Stimulated activated CD4-positive, alpha-beta T cell treated with anti-CD3 and anti-CD28 coated beads, Interleukin-1b, Interleukin-23, amount 100 ng/mL, for 48 hours (primary cell): ENCODE results near the gene NR6A1.
"Not testable (repeated sequence)": the region's sequence is repeated elsewhere in the genome, so short reads cannot be mapped to it uniquely, and the experiment has no call there.

Experiments
- DNase-seq: peaks from one replicate; pipeline ENCODE4 v3.0.0-alpha.2; 2020

NR6A1 gene

GRCh38 chr9:124645274-124645673, 125.8 kb downstream of the NR6A1 start:
- DNase-seq = no peak

GRCh38 chr9:124639637-124640036, 131.5 kb downstream of the NR6A1 start:
- DNase-seq = no peak

- DNase-seq = peak; percentile 25
Measured at GRCh38 chr9:124635285-124635684, 135.8 kb downstream of the NR6A1 start.

DNA sequence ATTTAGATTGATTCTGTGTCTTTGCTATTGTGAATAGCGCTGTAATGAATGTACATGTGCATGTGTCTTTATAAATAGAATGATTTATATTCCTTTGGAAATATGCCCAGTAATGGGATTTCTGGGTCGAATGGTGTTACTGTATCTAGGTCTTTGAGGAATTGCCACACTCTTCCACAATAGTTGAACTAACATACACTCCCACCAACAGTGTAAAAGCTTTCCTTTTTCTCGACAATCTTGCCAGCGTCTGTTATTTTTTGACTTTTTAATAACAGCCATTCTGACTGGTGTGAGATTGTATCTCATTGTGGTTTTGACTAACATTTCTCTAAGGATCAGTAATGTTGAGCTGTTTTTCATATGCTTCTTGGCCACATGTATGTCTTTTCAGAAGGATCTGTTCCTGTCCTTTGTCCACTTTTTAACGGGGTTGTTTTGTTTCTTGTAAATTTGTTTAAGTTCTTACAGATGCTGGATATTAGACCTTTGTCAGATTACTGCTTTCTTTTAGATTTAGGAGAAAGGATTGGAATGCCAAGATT, 139.0 kb downstream of the NR6A1 start:
- DNase-seq = no peak

DNA sequence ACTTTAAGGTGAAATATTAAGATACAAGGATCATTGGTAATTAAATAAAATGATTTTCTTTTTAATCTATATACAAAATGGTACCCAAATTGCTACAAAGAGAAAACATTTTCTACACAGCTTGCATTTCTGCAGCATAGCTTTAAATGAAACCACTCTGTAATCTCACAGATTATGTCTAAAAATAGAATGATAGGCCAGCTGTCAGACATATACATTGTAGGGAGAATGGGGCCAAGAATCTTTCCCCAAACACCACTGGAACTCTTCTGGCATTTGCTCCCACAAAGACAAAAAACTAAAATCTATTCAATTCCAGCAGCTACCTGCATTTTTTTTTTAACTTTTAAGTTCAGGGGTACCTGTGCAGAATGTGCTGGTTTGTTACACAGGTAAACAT, 139.8 kb downstream of the NR6A1 start:
- no peak for DNase-seq

- no peak for DNase-seq
Measured at GRCh38 chr9:124629600-124629999, 141.5 kb downstream of the NR6A1 start.

GRCh38 chr9:124628741-124629140, 142.4 kb downstream of the NR6A1 start:
- DNase-seq = no peak

GRCh38 chr9:124626276-124626675, 144.8 kb downstream of the NR6A1 start:
- DNase-seq = no peak

DNA sequence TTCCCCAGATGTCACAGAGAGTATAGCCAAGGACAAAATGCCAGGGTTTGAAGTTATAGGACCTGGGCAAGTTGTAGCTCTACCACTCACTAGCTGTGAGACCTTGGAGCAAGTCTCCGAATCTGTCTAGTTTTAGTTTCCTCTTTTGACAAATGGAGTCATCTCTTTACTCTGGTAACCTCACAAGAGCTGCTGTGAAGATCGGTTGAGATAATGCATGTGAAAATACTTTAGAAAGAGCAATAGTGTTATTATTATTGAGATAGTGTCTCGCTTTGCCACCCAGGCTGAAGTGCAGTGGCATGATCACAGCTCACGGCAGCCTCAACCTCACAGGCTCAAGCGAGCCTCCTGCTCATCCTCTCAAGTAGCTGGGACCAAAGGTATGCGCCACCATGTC, 146.0 kb downstream of the NR6A1 start:
- DNase-seq = no peak

- no peak for DNase-seq
Measured at GRCh38 chr9:124624735-124624992, 146.4 kb downstream of the NR6A1 start.

DNA sequence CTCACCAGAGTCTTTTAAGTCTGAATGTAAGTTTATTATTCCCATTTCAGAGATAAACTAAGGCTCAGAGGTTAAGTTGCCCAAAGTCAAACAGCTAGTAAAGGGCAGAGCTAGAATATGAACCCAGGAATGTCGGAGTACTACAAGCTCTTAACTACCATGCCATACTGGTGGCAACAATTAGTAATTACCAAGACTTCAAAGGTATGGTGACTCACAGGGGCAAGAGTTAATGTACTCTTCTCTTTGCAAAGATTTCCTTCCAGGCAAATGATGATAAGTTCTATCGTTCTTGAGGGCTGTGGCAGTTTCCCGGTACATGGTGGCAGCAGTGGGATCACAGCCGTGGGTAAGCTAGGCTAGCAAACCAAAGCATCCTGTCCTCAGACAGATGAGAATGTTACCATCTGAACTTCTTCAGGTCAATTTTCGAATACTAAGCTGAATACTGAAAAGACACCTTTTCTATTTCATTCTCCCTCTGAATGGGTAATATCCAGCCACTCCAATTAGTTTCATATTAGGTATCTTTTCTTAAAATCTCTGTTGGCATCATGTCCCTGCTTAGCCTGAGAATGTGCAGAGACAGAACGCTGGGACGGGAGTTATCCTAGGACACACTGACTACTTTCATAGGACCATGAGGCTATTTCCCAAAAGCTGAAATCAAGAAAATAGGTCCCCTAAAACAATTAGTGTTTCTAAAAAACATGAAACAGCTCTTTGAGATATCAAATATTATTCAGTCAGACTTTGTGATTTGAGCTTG, 147.0 kb downstream of the NR6A1 start:
- no peak for DNase-seq

GRCh38 chr9:124622882-124623281, 148.2 kb downstream of the NR6A1 start:
- no peak for DNase-seq

- DNase-seq = no peak
Measured at GRCh38 chr9:124621371-124622328, 149.5 kb downstream of the NR6A1 start.

DNA sequence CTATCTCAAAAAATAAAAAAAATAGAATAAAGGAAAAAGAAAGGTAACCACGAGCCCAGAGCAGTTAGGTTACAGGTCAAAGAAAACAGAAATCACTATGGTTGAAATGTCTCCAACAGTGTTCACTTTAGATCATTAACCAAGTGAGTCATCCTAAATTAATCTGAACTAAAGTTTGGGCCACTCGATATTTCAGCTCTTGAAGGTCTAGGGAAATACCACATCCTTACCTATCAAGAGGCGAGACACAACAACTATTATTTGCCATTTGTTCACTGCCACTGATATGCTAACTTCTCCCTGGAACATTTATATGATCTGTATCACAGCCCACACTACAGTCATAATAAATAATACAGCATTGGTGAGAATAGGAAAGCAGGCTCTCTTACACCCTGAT, 152.6 kb downstream of the NR6A1 start:
- DNase-seq = no peak

- peak; percentile 70 for DNase-seq
Measured at GRCh38 chr9:124617477-124618141, 153.5 kb downstream of the NR6A1 start.

- DNase-seq = no peak
Measured at GRCh38 chr9:124616961-124617360, 154.2 kb downstream of the NR6A1 start.

DNA sequence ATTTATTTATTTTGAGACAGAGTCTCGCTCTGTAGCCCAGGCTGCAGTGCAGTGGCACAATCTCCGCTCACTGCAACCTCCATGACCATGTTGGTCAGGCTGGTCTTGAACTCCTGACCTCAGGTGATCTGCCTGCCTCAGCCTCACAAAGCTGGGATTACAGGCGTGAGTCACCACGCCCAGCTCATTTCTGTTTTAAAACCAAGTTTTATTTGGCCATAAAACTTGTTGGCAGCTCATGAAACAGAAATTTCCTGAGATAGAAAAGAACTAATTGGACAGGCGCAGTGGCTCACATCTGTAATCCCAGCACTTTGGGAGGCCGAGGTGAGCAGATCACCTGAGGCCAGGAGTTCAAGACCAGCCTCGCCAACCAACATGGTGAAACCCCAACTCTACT, 155.3 kb downstream of the NR6A1 start:
- not testable (repeated sequence) for DNase-seq

GRCh38 chr9:124615100-124615742, 155.9 kb downstream of the NR6A1 start:
- DNase-seq = no peak

GRCh38 chr9:124613849-124614248, 157.3 kb downstream of the NR6A1 start:
- no peak for DNase-seq

GRCh38 chr9:124611106-124611505, 160.0 kb downstream of the NR6A1 start:
- no peak for DNase-seq

DNA sequence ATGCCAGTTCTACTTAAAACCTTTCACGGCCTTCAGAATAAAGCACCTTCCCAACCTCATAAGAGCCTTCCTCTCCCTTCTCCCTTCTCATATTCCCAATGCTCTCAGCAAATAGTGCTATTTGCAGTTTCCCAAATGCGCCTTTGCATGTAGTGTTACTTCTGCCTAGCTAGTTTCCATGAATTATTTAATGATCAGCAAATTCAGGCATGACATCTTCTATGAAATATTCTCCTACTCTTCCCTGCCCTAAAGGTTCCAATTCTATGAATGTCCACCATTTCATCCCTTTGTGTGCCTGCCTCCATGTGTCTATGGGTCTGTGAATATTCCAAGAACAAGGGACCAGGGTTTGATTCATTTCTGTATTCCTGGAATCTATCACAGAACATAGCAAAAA, 165.1 kb downstream of the NR6A1 start:
- no peak for DNase-seq

- no peak for DNase-seq
Measured at GRCh38 chr9:124605258-124605657, 165.9 kb downstream of the NR6A1 start.

GRCh38 chr9:124602632-124603031, 168.5 kb downstream of the NR6A1 start:
- no peak for DNase-seq
